PFSK-1 (cell line): ENCODE results near the gene SSPN.

Experiments used
- FOXP2 ChIP-seq: optimal IDR thresholded peaks from 2 replicates; pipeline ENCODE3; 2011; ENCODE audit warnings: borderline replicate concordance, control low read depth, inconsistent platforms; ENCODE audit not compliant: insufficient read depth; ENCODE audit errors: extremely low read length, extremely low read depth
- POLR2AphosphoS5 ChIP-seq: IDR thresholded peaks from 2 replicates; pipeline ENCODE4 v1.6.1; 2012; ENCODE audit warnings: low read depth, mild to moderate bottlenecking, control low read depth, low read length, moderate library complexity
- SIN3A ChIP-seq: IDR thresholded peaks from 2 replicates; pipeline ENCODE4 v1.6.1; 2012; ENCODE audit warnings: mild to moderate bottlenecking, low read length, moderate library complexity, borderline replicate concordance; ENCODE audit not compliant: insufficient read depth
- TAF1 ChIP-seq: IDR thresholded peaks from 2 replicates; pipeline ENCODE4 v1.6.1; 2012; ENCODE audit warnings: low read length, control low read depth, borderline replicate concordance; ENCODE audit not compliant: insufficient read depth
- TF ChIP-seq, protein P1 (sequence below), 2 experiments: IDR thresholded peaks; 2 replicates each; pipeline versions ENCODE4 v1.6.1 to v1.8.0; 2011 to 2012; ENCODE audit warnings: low read depth in 2 of 2, low read length in 2 of 2, control low read depth in 1 of 2, inconsistent platforms in 1 of 2, mild to moderate bottlenecking in 1 of 2, moderate library complexity in 1 of 2; ENCODE audit not compliant: insufficient read depth in 1 of 2

Gene SSPN

DNA sequence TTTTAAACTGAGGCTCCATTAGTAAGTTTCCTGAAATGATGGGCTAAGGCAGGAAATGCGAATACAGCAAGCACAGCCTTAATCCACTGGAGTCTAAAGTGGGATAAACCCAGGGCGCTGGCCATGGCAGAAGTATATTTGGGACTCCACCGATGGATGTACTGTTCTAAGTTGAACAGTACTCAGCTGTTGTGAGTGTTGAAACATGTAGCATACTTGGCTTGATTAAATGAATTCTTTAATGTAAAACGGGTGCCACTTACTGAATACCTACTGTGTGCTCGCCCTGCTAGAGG lies 996 bp downstream of the SSPN start:
- TF ChIP-seq POLR2AphosphoS5 (no peak), FOXP2 (no peak), SIN3A (no peak), TAF1 (no peak)
- TF ChIP-seq, protein P1, sequence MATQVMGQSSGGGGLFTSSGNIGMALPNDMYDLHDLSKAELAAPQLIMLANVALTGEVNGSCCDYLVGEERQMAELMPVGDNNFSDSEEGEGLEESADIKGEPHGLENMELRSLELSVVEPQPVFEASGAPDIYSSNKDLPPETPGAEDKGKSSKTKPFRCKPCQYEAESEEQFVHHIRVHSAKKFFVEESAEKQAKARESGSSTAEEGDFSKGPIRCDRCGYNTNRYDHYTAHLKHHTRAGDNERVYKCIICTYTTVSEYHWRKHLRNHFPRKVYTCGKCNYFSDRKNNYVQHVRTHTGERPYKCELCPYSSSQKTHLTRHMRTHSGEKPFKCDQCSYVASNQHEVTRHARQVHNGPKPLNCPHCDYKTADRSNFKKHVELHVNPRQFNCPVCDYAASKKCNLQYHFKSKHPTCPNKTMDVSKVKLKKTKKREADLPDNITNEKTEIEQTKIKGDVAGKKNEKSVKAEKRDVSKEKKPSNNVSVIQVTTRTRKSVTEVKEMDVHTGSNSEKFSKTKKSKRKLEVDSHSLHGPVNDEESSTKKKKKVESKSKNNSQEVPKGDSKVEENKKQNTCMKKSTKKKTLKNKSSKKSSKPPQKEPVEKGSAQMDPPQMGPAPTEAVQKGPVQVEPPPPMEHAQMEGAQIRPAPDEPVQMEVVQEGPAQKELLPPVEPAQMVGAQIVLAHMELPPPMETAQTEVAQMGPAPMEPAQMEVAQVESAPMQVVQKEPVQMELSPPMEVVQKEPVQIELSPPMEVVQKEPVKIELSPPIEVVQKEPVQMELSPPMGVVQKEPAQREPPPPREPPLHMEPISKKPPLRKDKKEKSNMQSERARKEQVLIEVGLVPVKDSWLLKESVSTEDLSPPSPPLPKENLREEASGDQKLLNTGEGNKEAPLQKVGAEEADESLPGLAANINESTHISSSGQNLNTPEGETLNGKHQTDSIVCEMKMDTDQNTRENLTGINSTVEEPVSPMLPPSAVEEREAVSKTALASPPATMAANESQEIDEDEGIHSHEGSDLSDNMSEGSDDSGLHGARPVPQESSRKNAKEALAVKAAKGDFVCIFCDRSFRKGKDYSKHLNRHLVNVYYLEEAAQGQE (IDR thresholded peaks at IDR 0.05; ENCODE audit: insufficient read depth in 1 of 2, low read depth in 2 of 2, low read length in 2 of 2): no peak

DNA sequence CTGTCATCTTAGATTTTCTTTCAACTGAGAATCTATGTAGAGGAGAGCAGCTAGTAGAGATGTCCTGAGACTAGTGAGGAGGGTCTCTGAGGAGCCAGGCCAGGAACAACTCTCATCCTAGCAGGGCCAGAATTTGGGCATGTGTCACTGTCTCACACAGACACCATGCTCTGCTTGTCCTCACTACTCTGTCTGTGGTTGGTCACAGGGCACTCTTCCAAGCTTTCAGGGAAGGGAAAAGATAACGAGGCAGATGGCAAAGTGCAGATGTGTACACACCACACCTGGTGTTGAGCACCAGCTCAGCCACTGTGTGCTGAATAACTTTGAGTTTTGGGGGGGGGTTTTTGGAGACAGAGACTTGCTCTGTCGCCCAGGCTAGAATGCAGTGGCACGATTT lies 2.5 kb downstream of the SSPN start:
- TF ChIP-seq, protein P1 (IDR thresholded peaks at IDR 0.05; ENCODE audit: insufficient read depth in 1 of 2, low read depth in 2 of 2, low read length in 2 of 2): no peak
- TF ChIP-seq SIN3A (no peak), TAF1 (no peak), POLR2AphosphoS5 (no peak), FOXP2 (no peak)

DNA sequence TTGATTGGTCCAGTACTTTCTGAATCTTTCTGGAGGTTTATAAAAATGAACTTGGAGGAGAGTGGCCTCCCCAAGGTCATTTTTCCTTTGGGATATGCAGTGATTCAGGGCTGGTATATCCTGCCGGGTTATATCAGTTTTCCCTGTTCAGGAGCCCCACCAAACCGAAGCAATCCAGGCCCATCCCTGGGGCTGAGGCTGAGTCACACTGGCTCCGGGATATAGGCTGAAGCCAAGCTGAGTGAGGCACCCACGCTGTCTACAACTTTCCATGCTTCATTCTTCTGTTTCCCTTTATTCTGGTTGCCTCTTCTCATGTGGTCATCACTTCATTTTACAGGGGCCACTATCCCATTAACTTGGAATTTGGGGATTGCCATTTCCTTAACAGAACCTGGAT lies 3.4 kb downstream of the SSPN start:
- TF ChIP-seq TAF1 (no peak), FOXP2 (no peak), POLR2AphosphoS5 (no peak), SIN3A (no peak)
- TF ChIP-seq, protein P1 (IDR thresholded peaks at IDR 0.05; ENCODE audit: insufficient read depth in 1 of 2, low read depth in 2 of 2, low read length in 2 of 2): no peak

DNA sequence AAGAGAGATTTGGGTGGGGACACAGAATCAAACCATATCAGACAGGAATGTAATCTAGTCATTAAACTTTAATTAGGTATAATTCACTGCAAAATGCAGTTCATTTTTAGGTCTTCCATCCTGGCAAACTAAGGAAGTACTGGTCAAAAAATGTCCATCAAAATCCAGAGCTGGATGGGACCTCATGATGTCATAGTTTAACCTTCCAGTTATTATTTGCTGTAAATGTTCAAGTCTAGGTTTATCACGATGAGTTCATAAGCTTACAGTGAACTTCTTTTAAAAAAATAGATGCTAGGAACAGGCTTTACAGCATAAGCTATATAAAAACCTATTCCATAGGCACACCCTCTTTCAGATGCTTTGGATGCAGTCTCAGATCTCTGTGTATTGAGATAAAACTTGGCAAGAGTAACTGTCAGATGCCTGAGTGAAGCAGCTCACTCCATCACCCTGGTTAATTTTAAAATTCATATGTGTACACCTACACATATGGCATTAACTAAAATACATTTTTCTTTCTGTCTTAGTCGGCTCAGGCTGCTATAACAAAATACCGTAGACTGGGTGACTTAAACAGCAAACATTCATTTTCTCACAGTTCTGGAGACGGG lies 7.9 kb downstream of the SSPN start:
- no peak for TF ChIP-seq POLR2AphosphoS5
- no peak for TF ChIP-seq TAF1
- TF ChIP-seq SIN3A: no peak
- TF ChIP-seq, protein P1 (IDR thresholded peaks at IDR 0.05; ENCODE audit: insufficient read depth in 1 of 2, low read depth in 2 of 2, low read length in 2 of 2): no peak
- no peak for TF ChIP-seq FOXP2

- no peak for TF ChIP-seq TAF1
- no peak for TF ChIP-seq FOXP2
- no peak for TF ChIP-seq SIN3A
- TF ChIP-seq, protein P1 (IDR thresholded peaks at IDR 0.05; ENCODE audit: insufficient read depth in 1 of 2, low read depth in 2 of 2, low read length in 2 of 2): no peak
- TF ChIP-seq POLR2AphosphoS5: no peak
Observed at GRCh38 chr12:26204612-26205289, 9.4 kb downstream of the SSPN start.
